UCSD-AML1 (cell line): Measurements from ENCODE around the gene TIE1.

Experiments
- DNase-seq: peaks from one replicate; lab custom pipeline; 2025; ENCODE audit not compliant: unreplicated experiment; lab: John Stamatoyannopoulos, UW

The TIE1 gene

GRCh38 chr1:43334453-43335205 lies 33.8 kb downstream of the TIE1 start:
- DNase-seq = no peak

- DNase-seq = peak; percentile 49
Observed at GRCh38 chr1:43337588-43337987, 36.8 kb downstream of the TIE1 start, which contains the start of gene MPL. TSS of gene MPL (plus strand) at chr1:43337818. CDS start at chr1:43337849, 31 bp downstream.

GRCh38 chr1:43338001-43338400 lies 37.2 kb downstream of the TIE1 start:
- DNase-seq = no peak

GRCh38 chr1:43339584-43340232 lies 38.9 kb downstream of the TIE1 start:
- DNase-seq = no peak

- DNase-seq = no peak
Observed at GRCh38 chr1:43340559-43340958, 39.8 kb downstream of the TIE1 start.

- DNase-seq = no peak
Observed at GRCh38 chr1:43344267-43344850, 43.6 kb downstream of the TIE1 start.

GRCh38 chr1:43345120-43345519 lies 44.3 kb downstream of the TIE1 start:
- DNase-seq = no peak

GRCh38 chr1:43346636-43347035 lies 45.9 kb downstream of the TIE1 start:
- no peak for DNase-seq

- DNase-seq = no peak
Observed at GRCh38 chr1:43348343-43348808, 47.6 kb downstream of the TIE1 start.

GRCh38 chr1:43348809-43349593 lies 48.2 kb downstream of the TIE1 start:
- no peak for DNase-seq

- no peak for DNase-seq
Observed at GRCh38 chr1:43349594-43350306, 49.0 kb downstream of the TIE1 start.

GRCh38 chr1:43350976-43351375 lies 50.2 kb downstream of the TIE1 start:
- no peak for DNase-seq

- no peak for DNase-seq
Observed at GRCh38 chr1:43351421-43352350, 50.9 kb downstream of the TIE1 start.

- DNase-seq = no peak
Observed at GRCh38 chr1:43352351-43352705, 51.5 kb downstream of the TIE1 start.

- no peak for DNase-seq
Observed at GRCh38 chr1:43352881-43353280, 52.1 kb downstream of the TIE1 start.

GRCh38 chr1:43354471-43354870 lies 53.7 kb downstream of the TIE1 start:
- DNase-seq = no peak

- DNase-seq = no peak
Observed at GRCh38 chr1:43354936-43355335, 54.2 kb downstream of the TIE1 start.

- DNase-seq = no peak
Observed at GRCh38 chr1:43357251-43357650, 56.5 kb downstream of the TIE1 start.

- peak; percentile 62 for DNase-seq
Observed at GRCh38 chr1:43358121-43358745, 57.5 kb downstream of the TIE1 start.
